ENCODE data around the gene ZDHHC4. TPM values are rescaled to one million over a fixed set of nuclear protein-coding genes. Genes with fewer than 3 reads are reported as not detected.

The ZDHHC4 gene
- total and polyA plus RNA-seq, 9 of the 15 experiments (the other 6 are each of a cell fraction or from before 2014, with no cell fraction given), result 33.4 to 106 (median 58.3) TPM

DNA sequence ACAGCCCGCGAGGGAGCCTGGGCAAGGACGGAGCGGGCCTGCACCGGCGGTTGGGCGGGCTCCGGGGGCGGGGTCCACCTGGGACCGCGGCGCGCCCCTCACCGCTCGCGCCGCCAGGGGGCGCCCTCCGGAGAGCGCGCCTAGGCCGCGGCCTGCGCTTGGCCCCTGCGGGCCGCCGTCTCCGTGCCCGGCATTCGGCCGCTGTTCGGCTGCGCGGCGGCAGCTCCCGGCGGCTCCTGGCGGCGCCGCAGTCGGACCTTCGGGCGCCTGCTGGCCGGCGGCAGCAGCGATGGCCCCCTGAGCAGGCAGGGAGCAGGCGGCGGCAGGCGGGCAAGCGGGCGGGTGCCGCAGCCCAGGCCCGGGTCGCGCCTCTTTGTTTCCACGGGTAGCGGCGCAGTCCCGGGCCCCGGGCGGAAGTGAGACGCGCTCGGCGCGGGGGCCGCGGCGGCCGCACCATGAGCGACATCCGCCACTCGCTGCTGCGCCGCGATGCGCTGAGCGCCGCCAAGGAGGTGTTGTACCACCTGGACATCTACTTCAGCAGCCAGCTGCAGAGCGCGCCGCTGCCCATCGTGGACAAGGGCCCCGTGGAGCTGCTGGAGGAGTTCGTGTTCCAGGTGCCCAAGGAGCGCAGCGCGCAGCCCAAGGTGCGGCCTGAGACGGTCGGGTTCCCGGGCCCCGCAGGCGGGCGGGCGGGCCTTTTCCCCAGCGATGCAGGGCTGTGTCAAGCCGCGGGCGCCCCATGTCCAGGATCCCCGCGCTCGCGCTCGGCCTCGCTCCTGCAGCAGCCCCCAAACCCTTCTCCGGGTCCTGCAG is 12.8 kb downstream of the ZDHHC4 start, which contains the start of gene INTS15 (continued):
- TF ChIP-seq, protein P1, sequence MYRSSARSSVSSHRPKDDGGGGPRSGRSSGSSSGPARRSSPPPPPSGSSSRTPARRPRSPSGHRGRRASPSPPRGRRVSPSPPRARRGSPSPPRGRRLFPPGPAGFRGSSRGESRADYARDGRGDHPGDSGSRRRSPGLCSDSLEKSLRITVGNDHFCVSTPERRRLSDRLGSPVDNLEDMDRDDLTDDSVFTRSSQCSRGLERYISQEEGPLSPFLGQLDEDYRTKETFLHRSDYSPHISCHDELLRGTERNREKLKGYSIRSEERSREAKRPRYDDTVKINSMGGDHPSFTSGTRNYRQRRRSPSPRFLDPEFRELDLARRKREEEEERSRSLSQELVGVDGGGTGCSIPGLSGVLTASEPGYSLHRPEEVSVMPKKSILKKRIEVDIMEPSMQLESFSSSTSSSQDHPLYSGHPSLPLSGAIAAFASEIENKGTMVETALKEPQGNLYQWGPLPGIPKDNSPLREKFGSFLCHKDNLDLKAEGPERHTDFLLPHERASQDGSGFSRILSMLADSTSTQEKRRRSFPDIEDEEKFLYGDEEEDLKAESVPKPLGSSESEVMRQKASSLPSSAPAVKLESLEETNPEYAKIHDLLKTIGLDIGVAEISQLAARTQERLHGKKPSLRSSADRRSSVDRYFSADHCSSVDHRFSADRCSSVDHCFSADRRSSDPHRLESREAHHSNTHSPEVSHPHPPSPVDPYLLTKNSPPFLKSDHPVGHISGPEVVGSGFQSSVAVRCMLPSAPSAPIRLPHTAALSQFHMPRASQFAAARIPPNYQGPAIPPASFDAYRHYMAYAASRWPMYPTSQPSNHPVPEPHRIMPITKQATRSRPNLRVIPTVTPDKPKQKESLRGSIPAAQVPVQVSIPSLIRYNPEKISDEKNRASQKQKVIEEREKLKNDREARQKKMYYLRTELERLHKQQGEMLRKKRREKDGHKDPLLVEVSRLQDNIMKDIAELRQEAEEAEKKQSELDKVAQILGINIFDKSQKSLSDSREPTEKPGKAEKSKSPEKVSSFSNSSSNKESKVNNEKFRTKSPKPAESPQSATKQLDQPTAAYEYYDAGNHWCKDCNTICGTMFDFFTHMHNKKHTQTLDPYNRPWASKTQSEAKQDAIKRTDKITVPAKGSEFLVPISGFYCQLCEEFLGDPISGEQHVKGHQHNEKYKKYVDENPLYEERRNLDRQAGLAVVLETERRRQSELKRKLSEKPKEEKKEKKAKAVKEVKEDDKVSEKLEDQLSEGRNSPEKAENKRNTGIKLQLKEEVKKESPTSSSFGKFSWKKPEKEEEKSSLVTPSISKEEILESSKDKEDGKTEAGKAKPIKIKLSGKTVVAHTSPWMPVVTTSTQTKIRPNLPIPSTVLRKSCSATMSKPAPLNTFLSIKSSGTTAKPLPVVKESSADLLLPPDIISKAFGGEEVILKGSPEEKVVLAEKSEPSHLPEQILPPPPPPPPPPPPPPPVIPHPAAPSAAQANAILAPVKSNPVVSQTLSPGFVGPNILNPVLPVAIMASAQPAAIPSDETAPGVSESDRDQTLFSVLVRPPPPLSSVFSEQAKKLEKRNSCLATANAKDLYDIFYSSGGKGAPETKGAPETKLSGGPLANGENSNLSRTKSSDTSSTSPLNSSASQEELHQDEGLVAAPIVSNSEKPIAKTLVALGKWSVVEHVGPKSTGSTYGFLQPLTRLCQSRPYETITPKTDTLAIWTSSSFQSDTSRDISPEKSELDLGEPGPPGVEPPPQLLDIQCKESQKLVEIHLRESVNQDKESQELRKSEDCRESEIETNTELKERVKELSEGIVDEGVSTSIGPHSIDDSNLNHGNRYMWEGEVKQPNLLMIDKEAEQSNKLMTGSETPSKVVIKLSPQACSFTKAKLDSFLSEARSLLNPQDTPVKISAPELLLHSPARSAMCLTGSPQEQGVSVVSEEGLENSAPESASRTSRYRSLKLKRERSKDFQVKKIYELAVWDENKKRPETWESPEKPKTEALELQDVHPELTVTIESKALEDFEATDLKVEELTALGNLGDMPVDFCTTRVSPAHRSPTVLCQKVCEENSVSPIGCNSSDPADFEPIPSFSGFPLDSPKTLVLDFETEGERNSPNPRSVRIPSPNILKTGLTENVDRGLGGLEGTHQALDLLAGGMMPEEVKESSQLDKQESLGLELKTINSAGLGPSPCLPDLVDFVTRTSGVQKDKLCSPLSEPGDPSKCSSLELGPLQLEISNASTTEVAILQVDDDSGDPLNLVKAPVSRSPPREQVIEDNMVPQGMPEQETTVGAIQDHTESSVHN (IDR thresholded peaks at IDR 0.05; ENCODE audit: borderline replicate concordance in 1 of 2, low read depth in 1 of 2), result no peak
- no peak for TF ChIP-seq ZKSCAN1 (IDR thresholded peaks at IDR 0.05; ENCODE audit: low read depth, low read length)
- no peak for TF ChIP-seq SIRT6 (IDR thresholded peaks at IDR 0.05; ENCODE audit: low read depth, low read length)
- TF ChIP-seq, protein P2, sequence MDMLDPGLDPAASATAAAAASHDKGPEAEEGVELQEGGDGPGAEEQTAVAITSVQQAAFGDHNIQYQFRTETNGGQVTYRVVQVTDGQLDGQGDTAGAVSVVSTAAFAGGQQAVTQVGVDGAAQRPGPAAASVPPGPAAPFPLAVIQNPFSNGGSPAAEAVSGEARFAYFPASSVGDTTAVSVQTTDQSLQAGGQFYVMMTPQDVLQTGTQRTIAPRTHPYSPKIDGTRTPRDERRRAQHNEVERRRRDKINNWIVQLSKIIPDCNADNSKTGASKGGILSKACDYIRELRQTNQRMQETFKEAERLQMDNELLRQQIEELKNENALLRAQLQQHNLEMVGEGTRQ (CRISPR knock-in tag; IDR thresholded peaks at IDR 0.05), result no peak
- no peak for TF ChIP-seq PURB (CRISPR knock-in tag; IDR thresholded peaks at IDR 0.05; ENCODE audit: low read depth)
- no peak; the same call in 1 of the 2 replicates for TF ChIP-seq ZC3H4 (CRISPR knock-in tag; IDR thresholded peaks at IDR 0.05; ENCODE audit: borderline replicate concordance)
- TF ChIP-seq, protein P3, sequence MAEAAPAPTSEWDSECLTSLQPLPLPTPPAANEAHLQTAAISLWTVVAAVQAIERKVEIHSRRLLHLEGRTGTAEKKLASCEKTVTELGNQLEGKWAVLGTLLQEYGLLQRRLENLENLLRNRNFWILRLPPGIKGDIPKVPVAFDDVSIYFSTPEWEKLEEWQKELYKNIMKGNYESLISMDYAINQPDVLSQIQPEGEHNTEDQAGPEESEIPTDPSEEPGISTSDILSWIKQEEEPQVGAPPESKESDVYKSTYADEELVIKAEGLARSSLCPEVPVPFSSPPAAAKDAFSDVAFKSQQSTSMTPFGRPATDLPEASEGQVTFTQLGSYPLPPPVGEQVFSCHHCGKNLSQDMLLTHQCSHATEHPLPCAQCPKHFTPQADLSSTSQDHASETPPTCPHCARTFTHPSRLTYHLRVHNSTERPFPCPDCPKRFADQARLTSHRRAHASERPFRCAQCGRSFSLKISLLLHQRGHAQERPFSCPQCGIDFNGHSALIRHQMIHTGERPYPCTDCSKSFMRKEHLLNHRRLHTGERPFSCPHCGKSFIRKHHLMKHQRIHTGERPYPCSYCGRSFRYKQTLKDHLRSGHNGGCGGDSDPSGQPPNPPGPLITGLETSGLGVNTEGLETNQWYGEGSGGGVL (CRISPR knock-in tag; IDR thresholded peaks at IDR 0.05), result no peak
- TF ChIP-seq, protein P4, sequence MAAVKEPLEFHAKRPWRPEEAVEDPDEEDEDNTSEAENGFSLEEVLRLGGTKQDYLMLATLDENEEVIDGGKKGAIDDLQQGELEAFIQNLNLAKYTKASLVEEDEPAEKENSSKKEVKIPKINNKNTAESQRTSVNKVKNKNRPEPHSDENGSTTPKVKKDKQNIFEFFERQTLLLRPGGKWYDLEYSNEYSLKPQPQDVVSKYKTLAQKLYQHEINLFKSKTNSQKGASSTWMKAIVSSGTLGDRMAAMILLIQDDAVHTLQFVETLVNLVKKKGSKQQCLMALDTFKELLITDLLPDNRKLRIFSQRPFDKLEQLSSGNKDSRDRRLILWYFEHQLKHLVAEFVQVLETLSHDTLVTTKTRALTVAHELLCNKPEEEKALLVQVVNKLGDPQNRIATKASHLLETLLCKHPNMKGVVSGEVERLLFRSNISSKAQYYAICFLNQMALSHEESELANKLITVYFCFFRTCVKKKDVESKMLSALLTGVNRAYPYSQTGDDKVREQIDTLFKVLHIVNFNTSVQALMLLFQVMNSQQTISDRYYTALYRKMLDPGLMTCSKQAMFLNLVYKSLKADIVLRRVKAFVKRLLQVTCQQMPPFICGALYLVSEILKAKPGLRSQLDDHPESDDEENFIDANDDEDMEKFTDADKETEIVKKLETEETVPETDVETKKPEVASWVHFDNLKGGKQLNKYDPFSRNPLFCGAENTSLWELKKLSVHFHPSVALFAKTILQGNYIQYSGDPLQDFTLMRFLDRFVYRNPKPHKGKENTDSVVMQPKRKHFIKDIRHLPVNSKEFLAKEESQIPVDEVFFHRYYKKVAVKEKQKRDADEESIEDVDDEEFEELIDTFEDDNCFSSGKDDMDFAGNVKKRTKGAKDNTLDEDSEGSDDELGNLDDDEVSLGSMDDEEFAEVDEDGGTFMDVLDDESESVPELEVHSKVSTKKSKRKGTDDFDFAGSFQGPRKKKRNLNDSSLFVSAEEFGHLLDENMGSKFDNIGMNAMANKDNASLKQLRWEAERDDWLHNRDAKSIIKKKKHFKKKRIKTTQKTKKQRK (IDR thresholded peaks at IDR 0.05; ENCODE audit: borderline replicate concordance, low read depth, low read length), result no peak
- TF ChIP-seq CBFA2T3 (IDR thresholded peaks at IDR 0.05), result no peak
